OCI-LY7 (cell line): ENCODE results near the gene PLEKHS1. TPM values are rescaled to one million over a fixed set of nuclear protein-coding genes. Genes with fewer than 3 reads are reported as not detected.

Experiments
- BruUV-seq: library from RNA; stranded (reverse); fragments of 400-500 nt; replicated peaks from 2 replicates; lab custom pipeline; 2021; lab: Mats Ljungman, UMichigan
- CTCF ChIA-PET: fragments of 300-600 bp; sonication (Branson Sonifier 250); formaldehyde crosslinking; loops from one replicate; lab custom pipeline; 2022; ENCODE audit warnings: antibody characterized with exemption; ENCODE audit not compliant: unreplicated experiment; lab: Charles Lee
- POLR2A ChIA-PET: fragments of 300-600 bp; sonication (Branson Sonifier 250); formaldehyde crosslinking; loops from one replicate; lab custom pipeline; 2022; ENCODE audit warnings: antibody characterized with exemption; lab: Charles Lee
- DNase-seq: peaks from one replicate; pipeline ENCODE4 v3.0.0-alpha.2; 2015; ENCODE audit warnings: low spot score
- H2AFZ ChIP-seq: fragments of 200-600 bp; sonication (generic), shearing (Covaris generic); 2 replicates; pipeline ENCODE4 v1.6.1; 2014; ENCODE audit warnings: mild to moderate bottlenecking, antibody characterized with exemption, low read length, moderate library complexity
- H3K27ac ChIP-seq: fragments of 200-600 bp; sonication (generic); 2 replicates; pipeline ENCODE4 v1.5.1; 2014; ENCODE audit warnings: mixed run types, low read depth, mild to moderate bottlenecking, moderate library complexity, low read length, inconsistent platforms; ENCODE audit not compliant: poor library complexity, severe bottlenecking
- H3K36me3 ChIP-seq: fragments of 200-600 bp; sonication (generic); 2 replicates; pipeline ENCODE4 v1.6.1; 2014; ENCODE audit warnings: mild to moderate bottlenecking, antibody characterized with exemption, low read length, moderate library complexity, mixed read lengths; ENCODE audit not compliant: insufficient read depth
- H3K4me1 ChIP-seq: fragments of 200-600 bp; sonication (generic); 2 replicates; pipeline ENCODE4 v1.5.1; 2014; ENCODE audit warnings: mild to moderate bottlenecking, low read length; ENCODE audit not compliant: insufficient read depth, poor library complexity, severe bottlenecking
- H3K4me2 ChIP-seq: fragments of 200-600 bp; sonication (generic); 2 replicates; pipeline ENCODE4 v1.6.1; 2014; ENCODE audit warnings: mild to moderate bottlenecking, low read length
- H3K4me3 ChIP-seq: fragments of 200-600 bp; sonication (generic); 2 replicates; pipeline ENCODE4 v1.5.1; 2014; ENCODE audit warnings: mild to moderate bottlenecking, low read depth, low read length; ENCODE audit not compliant: poor library complexity, severe bottlenecking
- H3K79me2 ChIP-seq: fragments of 200-600 bp; sonication (generic); 2 replicates; pipeline ENCODE4 v1.6.1; 2016; ENCODE audit warnings: low read depth, mild to moderate bottlenecking, low read length, moderate library complexity, mixed read lengths; ENCODE audit not compliant: insufficient read depth
- H3K9me2 ChIP-seq: fragments of 200-600 bp; sonication (generic); 2 replicates; pipeline ENCODE4 v1.6.1; 2016; ENCODE audit warnings: mild to moderate bottlenecking, low read length, mixed read lengths; ENCODE audit not compliant: insufficient read depth
- H3K9me3 ChIP-seq: fragments of 200-600 bp; sonication (generic); 2 replicates; pipeline ENCODE4 v1.6.1; 2014; ENCODE audit warnings: mild to moderate bottlenecking, mixed run types, low read length, mixed read lengths
- H4K20me1 ChIP-seq: fragments of 200-600 bp; sonication (generic); 2 replicates; pipeline ENCODE4 v1.6.1; 2014; ENCODE audit warnings: mild to moderate bottlenecking, antibody characterized with exemption, low read length, moderate library complexity, mixed read lengths; ENCODE audit not compliant: insufficient read depth
- CTCF ChIP-seq: fragments of 200-600 bp; sonication (generic); conservative IDR thresholded peaks from 2 replicates; pipeline ENCODE4 v1.5.1; 2014; ENCODE audit warnings: mild to moderate bottlenecking, antibody characterized with exemption, low read length, moderate library complexity, mixed read lengths
- EZH2phosphoT487 ChIP-seq: fragments of 200-600 bp; sonication (generic); IDR thresholded peaks from 2 replicates; pipeline ENCODE4 v1.6.1; 2018; ENCODE audit warnings: low read depth, borderline replicate concordance, mild to moderate bottlenecking, mixed run types, antibody characterized with exemption, low read length, moderate library complexity, mixed read lengths
- intact Hi-C: fragments of 100-400 bp; cut with micrococcal nuclease; formaldehyde crosslinking; loops from one replicate; pipeline ENCODE4 v1.10.0; 2022; ENCODE audit not compliant: unreplicated experiment
- total RNA-seq, 2 experiments: library from RNA; depleted of rRNA in 1 of 2; stranded (reverse); fragments of >200 nt in 1 of 2; shearing (Covaris generic) in 1 of 2; gene quantifications; 2 replicates each; pipeline ENCODE4 v1.2.3, GENCODE V29; 2014 to 2022

Gene PLEKHS1
- total RNA-seq, 2 experiments from 2014 or later = not detected

GRCh38 chr10:113746217-113746957 is 5.1 kb upstream of the PLEKHS1 start:
- TF ChIP-seq CTCF (no peak), EZH2phosphoT487 (no peak)
- intact Hi-C loops = no loop called here
- no peaks in the 10 kb centered on the region for H3K4me1 ChIP-seq
- H3K27ac ChIP-seq = no peak overlapping the region
- H3K36me3 ChIP-seq = no peaks in the 10 kb centered on the region
- H2AFZ ChIP-seq = no peak overlapping the region
- BruUV-seq = no TSS peak
- H3K79me2 ChIP-seq = no peaks in the 10 kb centered on the region
- H3K4me3 ChIP-seq = no peak overlapping the region
- no peaks in the 10 kb centered on the region for H3K9me3 ChIP-seq
- no peaks in the 10 kb centered on the region for H4K20me1 ChIP-seq
- no peak overlapping the region for H3K4me2 ChIP-seq
- DNase-seq = no peak
- CTCF ChIA-PET = no interaction called here
- H3K9me2 ChIP-seq = no peaks in the 10 kb centered on the region
- POLR2A ChIA-PET = interaction anchor here (0.6 kb wide), 1 partner anchor 446 kb away, joined by 3 read pairs; no protein-coding TSS in a partner anchor

GRCh38 chr10:113752553-113752952 is 1.1 kb downstream of the PLEKHS1 start:
- Histone ChIP-seq H3K9me3 (no peaks in the 10 kb centered on the region), H3K4me2 (no peak overlapping the region), H3K79me2 (no peaks in the 10 kb centered on the region), H3K4me3 (no peak overlapping the region), H3K36me3 (no peaks in the 10 kb centered on the region), H3K27ac (no peak overlapping the region), H3K9me2 (no peaks in the 10 kb centered on the region), H3K4me1 (no peaks in the 10 kb centered on the region), H2AFZ (no peak overlapping the region), H4K20me1 (no peaks in the 10 kb centered on the region)
- ChIA-PET CTCF (no interaction called here), POLR2A (interaction anchor here (1.2 kb wide), 1 partner anchor 10 kb away, joined by 3 read pairs; no protein-coding TSS in a partner anchor)
- intact Hi-C loops = no loop called here
- TF ChIP-seq EZH2phosphoT487 (no peak), CTCF (no peak)
- no peak for DNase-seq
- BruUV-seq = no TSS peak
